Ovary (tissue), 3 donors: ENCODE measurements around the gene EDNRA.

Source experiments
- CTCF ChIP-seq, 3 donors: fragments of 450-650 bp in 2 of 3; fragments of 200-600 bp in 1 of 3; IDR thresholded peaks; one replicate each; pipeline versions ENCODE4 v1.5.1 to v1.8.0; 2016 to 2022; ENCODE audit warnings: antibody characterized with exemption in 3 of 3, mild to moderate bottlenecking in 1 of 3
- EP300 ChIP-seq: sonication (generic); formaldehyde crosslinking; IDR thresholded peaks from one replicate; pipeline ENCODE4 v1.6.1; 2017; ENCODE audit warnings: antibody characterized with exemption
- donor health status: DM: no; HTN: no; CAD: no.

GRCh38 chr4:147515220-147515936 is 34.5 kb downstream of the EDNRA start:
- TF ChIP-seq CTCF (IDR thresholded peaks at IDR 0.05) (no peak), EP300 (no peak)
